Smooth muscle cell of trachea (primary cell): ENCODE results near the gene SLX9. TPM values are rescaled to one million over a fixed set of nuclear protein-coding genes. Genes with fewer than 3 reads are reported as not detected.

Source experiments
- total RNA-seq: library from RNA; depleted of rRNA; stranded (reverse); fragments of >200 nt; gene quantifications from 2 replicates; pipeline ENCODE4 v1.2.1, GENCODE V29; 2014

SLX9 gene
- total RNA-seq = 12.6 and 13.4 TPM in 2 replicates

GRCh38 chr21:44939532-44940115 is at the start of gene SLX9:
SLX9 (plus strand) TSS chr21:44940029; CDS start chr21:44940058, 29 bp downstream.

GRCh38 chr21:44920694-44921604 is 18.9 kb upstream of the SLX9 start, which contains the start of gene ITGB2:
ITGB2 (minus strand) TSS chr21:44920899; CDS start chr21:44910782, 10,117 bp downstream.

Other genes starting within 250 kb of the SLX9 start
- gene KRTAP10-12, start 242.9 kb upstream of the SLX9 start, total RNA-seq = not detected in 2 replicates
- not detected in 2 replicates for gene TSPEAR, start 228.5 kb upstream of the SLX9 start, total RNA-seq
- gene UBE2G2, start 138.2 kb upstream of the SLX9 start, total RNA-seq = 58.6 and 98.6 TPM in 2 replicates
- 92.6 and 145 TPM in 2 replicates for gene SUMO3, start 122.0 kb upstream of the SLX9 start, total RNA-seq
- 253 and 305 TPM in 2 replicates for gene PTTG1IP, start 66.3 kb upstream of the SLX9 start, total RNA-seq
- not detected in 2 replicates for gene ITGB2, start 19.1 kb upstream of the SLX9 start, total RNA-seq
- 2.3 and 4.0 TPM in 2 replicates for gene ADARB1, start 134.6 kb downstream of the SLX9 start, total RNA-seq